Stimulated activated naive CD8-positive, alpha-beta T cell treated with anti-CD3 and anti-CD28 coated beads, Interleukin-15, Interleukin-2, amounts not matched to agents 100 ng/mL and 50 ng/mL, for 24 hours (primary cell): ENCODE measurements around the gene PRR36.
A peak's percentile ranks its signal among the peaks of the same experiment; 100 is the strongest.
"Not testable (repeated sequence)": the region's sequence is repeated elsewhere in the genome, so short reads cannot be mapped to it uniquely, and the experiment has no call there.

Source experiments
- H3K27ac Mint-ChIP-seq: one replicate; pipeline ENCODE4 v1.8.0; 2021; ENCODE audit warnings: mild to moderate bottlenecking, mixed read lengths
- H3K27me3 Mint-ChIP-seq: one replicate; pipeline ENCODE4 v1.8.0; 2021; ENCODE audit warnings: mixed read lengths
- H3K36me3 Mint-ChIP-seq: one replicate; pipeline ENCODE4 v1.8.0; 2021; ENCODE audit warnings: low read depth, mixed read lengths
- H3K4me1 Mint-ChIP-seq: one replicate; pipeline ENCODE4 v1.8.0; 2021; ENCODE audit warnings: low read depth, mixed read lengths
- H3K4me3 Mint-ChIP-seq: one replicate; pipeline ENCODE4 v1.8.0; 2021; ENCODE audit warnings: mild to moderate bottlenecking, mixed read lengths
- H3K9me3 Mint-ChIP-seq: one replicate; pipeline ENCODE4 v1.8.0; 2021; ENCODE audit warnings: mixed read lengths

Gene PRR36

GRCh38 chr19:7894612-7895309, 20.6 kb upstream of the PRR36 start:
- no peak overlapping the region for H3K27ac Mint-ChIP-seq
- H3K4me1 Mint-ChIP-seq = peaks cover 9% of the 10 kb centered on the region
- no peak overlapping the region for H3K4me3 Mint-ChIP-seq
- peaks cover 7% of the 10 kb centered on the region for H3K27me3 Mint-ChIP-seq
- H3K9me3 Mint-ChIP-seq = no peaks in the 10 kb centered on the region
- no peaks in the 10 kb centered on the region for H3K36me3 Mint-ChIP-seq

GRCh38 chr19:7893362-7894101, 19.3 kb upstream of the PRR36 start:
- H3K27ac Mint-ChIP-seq, H3K36me3 Mint-ChIP-seq, H3K9me3 Mint-ChIP-seq, H3K4me1 Mint-ChIP-seq, H3K4me3 Mint-ChIP-seq: not testable (repeated sequence)
- peaks cover 15% of the 10 kb centered on the region for H3K27me3 Mint-ChIP-seq

DNA sequence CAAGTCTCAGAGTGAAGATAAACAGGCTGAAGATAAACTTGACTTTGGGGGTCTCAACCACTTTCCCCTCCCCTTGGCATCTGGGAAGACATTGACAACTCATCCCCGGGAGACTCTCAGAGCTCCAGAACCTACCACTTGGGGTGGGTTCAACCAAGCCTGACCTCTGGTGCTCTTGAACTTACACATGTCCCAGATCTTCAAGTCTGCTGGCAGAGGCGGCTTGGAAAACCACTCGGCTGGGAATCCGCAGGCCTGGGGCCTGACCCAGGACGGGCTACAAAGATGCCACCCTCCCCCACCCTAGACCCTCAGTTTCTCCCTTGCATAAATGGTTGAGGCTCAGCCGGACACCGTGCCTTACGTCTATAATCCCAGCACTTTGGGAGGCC, 14.6 kb upstream of the PRR36 start:
- Mint-ChIP-seq H3K4me1 (peaks cover 4% of the 10 kb centered on the region), H3K36me3 (no peaks in the 10 kb centered on the region), H3K27ac (no peak overlapping the region), H3K27me3 (peaks cover 17% of the 10 kb centered on the region), H3K9me3 (no peaks in the 10 kb centered on the region), H3K4me3 (no peak overlapping the region)

- no peak within 1 kb of the TSS for H3K27ac Mint-ChIP-seq
- H3K27me3 Mint-ChIP-seq = peaks cover 17% of the 10 kb centered on the region
- no peaks in the 10 kb centered on the region for H3K36me3 Mint-ChIP-seq
- no peaks in the 10 kb centered on the region for H3K9me3 Mint-ChIP-seq
- H3K4me3 Mint-ChIP-seq = no peak within 1 kb of the TSS
- H3K4me1 Mint-ChIP-seq = no peaks in the 10 kb centered on the region
Measured at GRCh38 chr19:7888145-7888825, 14.1 kb upstream of the PRR36 start, which contains the start of gene LRRC8E. TSS of gene LRRC8E (plus strand) at chr19:7888510. CDS start at chr19:7895604, 7,094 bp downstream.

DNA sequence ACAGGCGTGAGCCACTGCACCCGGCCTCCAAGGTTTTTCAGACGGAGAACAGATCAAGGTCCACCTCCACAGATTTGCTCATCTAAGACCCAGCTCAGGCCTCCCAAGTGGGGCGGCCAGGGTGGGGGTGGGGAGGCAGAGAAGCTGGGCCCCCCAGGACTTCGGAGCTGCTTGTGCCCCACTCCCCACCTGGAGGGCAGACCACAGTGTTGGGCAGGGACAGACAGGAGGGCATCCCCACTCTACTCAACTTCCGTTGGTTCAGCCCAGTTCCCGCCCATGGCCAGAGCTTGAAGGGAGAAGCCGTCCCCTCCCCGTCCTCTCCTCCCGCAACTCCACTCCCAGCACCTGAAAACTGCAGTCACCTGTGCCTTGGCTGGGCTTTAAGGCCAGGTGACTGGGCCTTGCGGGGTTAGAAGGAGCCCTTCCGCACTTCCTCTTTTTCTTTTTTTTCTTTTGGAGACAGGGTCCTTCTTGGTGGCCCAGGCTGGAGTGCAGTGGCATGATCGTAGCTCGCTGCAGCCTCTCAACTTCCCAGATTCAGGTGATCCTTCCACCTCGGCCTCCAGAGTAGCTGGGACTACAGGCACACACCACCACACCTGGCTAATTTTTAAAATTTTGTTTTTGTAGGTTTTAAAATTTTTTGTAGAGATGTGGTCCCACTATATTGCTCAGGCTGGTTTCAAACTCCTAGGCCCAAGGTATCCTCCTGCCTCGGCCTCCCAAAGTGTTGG, 13.4 kb upstream of the PRR36 start:
- Mint-ChIP-seq H3K4me1 (no peaks in the 10 kb centered on the region), H3K36me3 (no peaks in the 10 kb centered on the region), H3K27ac (no peak overlapping the region), H3K9me3 (no peaks in the 10 kb centered on the region), H3K4me3 (no peak overlapping the region), H3K27me3 (peaks cover 17% of the 10 kb centered on the region)

GRCh38 chr19:7885818-7886217, 11.6 kb upstream of the PRR36 start:
- Mint-ChIP-seq H3K9me3 (no peaks in the 10 kb centered on the region), H3K4me3 (no peak overlapping the region), H3K27me3 (peaks cover 17% of the 10 kb centered on the region), H3K4me1 (no peaks in the 10 kb centered on the region), H3K27ac (no peak overlapping the region), H3K36me3 (no peaks in the 10 kb centered on the region)

DNA sequence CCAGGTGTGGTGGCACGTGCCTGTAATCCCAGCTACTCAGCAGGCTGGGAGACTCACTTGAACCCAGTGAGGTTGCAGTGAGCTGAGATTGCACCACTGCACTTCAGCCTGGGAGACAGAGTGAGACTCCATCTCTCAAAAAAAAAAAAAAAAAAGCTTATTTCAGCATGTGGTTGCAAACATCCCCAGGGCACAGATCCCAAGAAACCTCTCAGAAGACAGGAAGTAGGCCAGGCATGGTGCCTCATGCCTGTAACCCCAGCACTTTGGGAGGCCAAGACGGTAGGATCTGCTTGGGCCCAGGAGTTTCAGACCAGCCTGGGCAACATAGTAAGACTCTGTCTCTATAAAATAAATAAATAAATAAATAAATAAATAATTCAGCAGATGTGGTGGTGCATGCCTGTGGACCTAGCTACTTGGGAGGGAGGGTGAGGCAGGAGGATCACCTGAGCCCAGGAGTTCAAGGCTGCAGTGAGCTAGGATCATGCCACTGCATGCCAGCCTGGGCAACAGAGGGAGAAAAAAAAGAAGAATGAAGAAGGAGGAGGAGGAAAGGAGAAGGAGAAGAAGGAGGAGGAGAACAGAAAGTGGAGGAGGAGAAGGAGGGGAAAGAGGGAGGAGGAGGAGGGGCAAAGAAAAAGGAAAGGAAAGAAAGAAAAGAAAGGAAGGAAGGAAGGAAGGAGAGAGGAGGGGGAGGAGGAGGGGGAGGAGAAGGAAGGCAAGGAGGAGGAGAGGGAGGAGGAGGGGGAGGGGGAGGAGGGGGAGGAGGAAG, 9.8 kb upstream of the PRR36 start:
- Mint-ChIP-seq H3K27me3 (peaks cover 10% of the 10 kb centered on the region), H3K36me3 (no peaks in the 10 kb centered on the region), H3K4me1 (no peaks in the 10 kb centered on the region), H3K9me3 (no peaks in the 10 kb centered on the region), H3K27ac (no peak overlapping the region), H3K4me3 (no peak overlapping the region)

GRCh38 chr19:7883105-7883504, 8.9 kb upstream of the PRR36 start:
- Mint-ChIP-seq H3K36me3 (no peaks in the 10 kb centered on the region), H3K4me1 (no peaks in the 10 kb centered on the region), H3K4me3 (no peak overlapping the region), H3K27ac (no peak overlapping the region), H3K9me3 (no peaks in the 10 kb centered on the region), H3K27me3 (peaks cover 7% of the 10 kb centered on the region)

- Mint-ChIP-seq H3K27ac (no peak overlapping the region), H3K4me1 (no peaks in the 10 kb centered on the region), H3K27me3 (peaks cover 7% of the 10 kb centered on the region)
Measured at GRCh38 chr19:7881910-7882309, 7.7 kb upstream of the PRR36 start.

DNA sequence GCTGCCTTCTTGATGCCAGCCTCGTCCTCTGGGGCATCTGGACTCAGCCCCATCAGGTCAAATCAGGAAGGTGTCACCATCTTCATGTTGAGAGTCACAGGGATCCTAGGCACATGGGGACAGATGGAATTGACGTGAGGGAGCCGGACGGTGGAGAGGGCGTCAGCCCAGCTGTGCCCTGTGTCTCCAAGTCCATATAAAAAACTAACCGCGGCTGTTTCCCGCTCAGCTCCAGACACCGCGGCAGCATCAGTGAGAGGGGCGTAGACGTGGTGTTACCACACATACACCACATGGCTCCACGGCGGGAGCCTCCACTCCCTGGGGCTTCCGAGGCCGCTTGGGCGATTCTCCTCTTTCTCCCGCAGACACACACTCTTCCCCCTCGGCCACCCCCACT, 5.6 kb upstream of the PRR36 start:
- no peaks in the 10 kb centered on the region for H3K36me3 Mint-ChIP-seq
- H3K27ac Mint-ChIP-seq = no peak overlapping the region
- no peaks in the 10 kb centered on the region for H3K9me3 Mint-ChIP-seq
- peaks cover 4% of the 10 kb centered on the region for H3K27me3 Mint-ChIP-seq
- H3K4me1 Mint-ChIP-seq = peaks cover 1% of the 10 kb centered on the region
- H3K4me3 Mint-ChIP-seq = no peak overlapping the region

More at GRCh38 chr19:7881910-7882309, 7.7 kb upstream of the PRR36 start:
- Mint-ChIP-seq H3K36me3 (no peaks in the 10 kb centered on the region), H3K9me3 (no peaks in the 10 kb centered on the region), H3K4me3 (no peak overlapping the region)

GRCh38 chr19:7879111-7879807, 5.1 kb upstream of the PRR36 start:
- Mint-ChIP-seq H3K4me1 (peaks cover 5% of the 10 kb centered on the region), H3K27ac (no peak overlapping the region)

DNA sequence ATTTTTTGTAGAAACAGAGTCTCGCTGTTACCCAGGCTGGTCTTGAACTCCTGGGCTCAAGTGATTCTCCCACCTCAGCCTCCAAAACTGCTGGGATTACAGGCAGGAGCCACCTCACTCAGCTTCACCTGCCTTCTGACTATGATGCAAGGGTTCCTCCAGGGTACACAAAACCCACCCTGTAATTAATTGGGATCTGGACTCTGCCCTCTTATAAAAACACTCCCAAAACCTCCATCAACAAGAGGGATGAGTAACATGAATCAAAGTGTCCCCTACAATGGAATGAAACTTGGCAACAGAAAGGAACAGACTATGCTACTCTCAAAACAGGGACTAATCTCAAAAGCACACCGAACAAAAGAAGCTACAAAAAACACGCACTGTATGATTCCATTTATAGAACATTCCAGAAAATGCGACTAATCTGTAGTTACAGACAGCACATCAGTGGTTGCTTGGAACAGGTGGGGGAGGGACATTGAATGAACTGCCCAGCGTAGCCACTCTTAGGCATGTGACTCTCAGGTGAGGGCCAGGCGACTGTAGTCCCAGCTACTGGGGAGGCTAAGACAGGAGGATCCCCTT, 3.2 kb upstream of the PRR36 start:
- H3K27ac Mint-ChIP-seq = peak overlapping the region; percentile 67
- no peaks in the 10 kb centered on the region for H3K36me3 Mint-ChIP-seq
- no peak overlapping the region for H3K4me3 Mint-ChIP-seq
- H3K27me3 Mint-ChIP-seq = peaks cover 12% of the 10 kb centered on the region
- H3K4me1 Mint-ChIP-seq = peaks cover 8% of the 10 kb centered on the region
- no peaks in the 10 kb centered on the region for H3K9me3 Mint-ChIP-seq

More at GRCh38 chr19:7879111-7879807, 5.1 kb upstream of the PRR36 start:
- Mint-ChIP-seq H3K9me3 (no peaks in the 10 kb centered on the region), H3K4me3 (no peak overlapping the region), H3K27me3 (peaks cover 7% of the 10 kb centered on the region), H3K36me3 (no peaks in the 10 kb centered on the region)

DNA sequence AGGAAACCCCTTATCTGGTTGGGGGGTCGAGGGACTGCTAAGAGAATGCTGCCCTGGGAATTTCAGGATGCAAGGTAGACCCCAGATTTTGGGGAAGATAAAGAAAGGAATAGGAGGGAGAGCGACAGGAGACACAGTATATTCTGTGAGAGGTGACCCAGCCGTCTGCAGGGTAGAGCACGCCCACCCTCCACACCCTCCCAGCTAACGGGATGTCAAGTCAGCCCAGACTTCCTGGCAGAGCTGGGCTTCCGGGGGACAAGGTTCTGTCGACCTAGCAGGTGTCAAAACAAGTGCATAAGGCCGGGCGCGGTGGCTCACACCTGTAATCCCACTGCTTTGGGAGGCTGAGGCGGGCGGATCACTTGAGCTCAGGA, 695 bp upstream of the PRR36 start:
- Mint-ChIP-seq H3K27me3 (peaks cover 24% of the 10 kb centered on the region), H3K4me3 (no peak overlapping the region), H3K9me3 (no peaks in the 10 kb centered on the region), H3K4me1 (peaks cover 24% of the 10 kb centered on the region), H3K36me3 (no peaks in the 10 kb centered on the region), H3K27ac (no peak overlapping the region)
